A673 (cell line): ENCODE data around the gene NOS3. TPM values are rescaled to one million over a fixed set of nuclear protein-coding genes. Genes with fewer than 3 reads are reported as not detected.

Experiments
- BruUV-seq: library from RNA; stranded (reverse); fragments of 400-500 nt; replicated peaks from 2 replicates; lab custom pipeline; 2021; lab: Mats Ljungman, UMichigan
- CTCF ChIA-PET: fragments of 300-600 bp; sonication (Branson Sonifier 250); formaldehyde crosslinking; loops from one replicate; lab custom pipeline; 2022; ENCODE audit warnings: antibody characterized with exemption; lab: Charles Lee
- POLR2A ChIA-PET: fragments of 300-600 bp; sonication (Branson Sonifier 250); formaldehyde crosslinking; loops from one replicate; lab custom pipeline; 2022; ENCODE audit warnings: antibody characterized with exemption; ENCODE audit not compliant: low non-redundant PET; lab: Charles Lee
- DNase-seq: peaks from one replicate; pipeline ENCODE4 v3.0.0-alpha.2; 2015; ENCODE audit warnings: low spot score
- H3K27ac ChIP-seq: fragments of 200-600 bp; sonication (generic); 2 replicates; pipeline ENCODE4 v1.5.1; 2016; ENCODE audit warnings: mixed run types, low read depth, mild to moderate bottlenecking, mixed read lengths, antibody characterized with exemption, low read length; ENCODE audit not compliant: poor library complexity, severe bottlenecking
- H3K27me3 ChIP-seq: fragments of 200-600 bp; sonication (generic); replicated peaks from 2 replicates; pipeline ENCODE4 v1.6.1; 2017; ENCODE audit warnings: mixed run types, low read depth, mild to moderate bottlenecking, mixed read lengths, antibody characterized with exemption, low read length; ENCODE audit not compliant: insufficient read depth, poor library complexity
- H3K36me3 ChIP-seq: fragments of 200-600 bp; sonication (generic); 2 replicates; pipeline ENCODE4 v1.6.1; 2016; ENCODE audit warnings: mixed run types, mild to moderate bottlenecking, mixed read lengths, antibody characterized with exemption, low read length; ENCODE audit not compliant: insufficient read depth, poor library complexity, severe bottlenecking
- H3K4me1 ChIP-seq: fragments of 200-600 bp; sonication (generic); 2 replicates; pipeline ENCODE4 v1.6.1; 2017; ENCODE audit warnings: mixed run types, mild to moderate bottlenecking, mixed read lengths, antibody characterized with exemption, low read length; ENCODE audit not compliant: insufficient read depth, poor library complexity, severe bottlenecking
- H3K4me3 ChIP-seq: fragments of 200-600 bp; sonication (generic); 2 replicates; pipeline ENCODE4 v1.5.1; 2016; ENCODE audit warnings: low read depth, mixed run types, mild to moderate bottlenecking, mixed read lengths, low read length; ENCODE audit not compliant: poor library complexity, severe bottlenecking
- H3K9me3 ChIP-seq: fragments of 200-600 bp; sonication (generic); 2 replicates; pipeline ENCODE4 v1.6.1; 2016; ENCODE audit warnings: mixed run types, low read depth, mild to moderate bottlenecking, mixed read lengths, antibody characterized with exemption, low read length; ENCODE audit not compliant: poor library complexity, severe bottlenecking
- EZH2 ChIP-seq: fragments of 200-600 bp; sonication (generic); IDR thresholded peaks from 2 replicates; pipeline ENCODE4 v1.6.1; 2017; ENCODE audit warnings: borderline replicate concordance, low read depth, mild to moderate bottlenecking, mixed read lengths, antibody characterized with exemption, low read length; ENCODE audit not compliant: poor library complexity, severe bottlenecking
- intact Hi-C: fragments of 100-400 bp; cut with micrococcal nuclease; formaldehyde crosslinking; loops from one replicate; pipeline ENCODE4 v1.10.0; 2022; ENCODE audit not compliant: unreplicated experiment
- total RNA-seq: library from RNA; stranded (reverse); gene quantifications from 2 replicates; pipeline ENCODE4 v1.2.3, GENCODE V29; 2021
- TF ChIP-seq, protein P1 (sequence below): fragments of 300-800, 200-600 bp; sonication (generic); conservative IDR thresholded peaks from 2 replicates; pipeline ENCODE4 v1.5.1; 2017; ENCODE audit warnings: low read depth, mild to moderate bottlenecking, antibody characterized with exemption, low read length, moderate library complexity, mixed read lengths

The NOS3 gene
- total RNA-seq, 1 experiment from 2014 or later = 0.75 TPM

- intact Hi-C loops = loop anchor here (5.0 kb wide), 1 partner anchor 103 kb away; no protein-coding TSS in a partner anchor
- Histone ChIP-seq H3K9me3 (no peaks in the 10 kb centered on the region), H3K4me1 (peaks cover 26% of the 10 kb centered on the region), H3K27ac (no peak overlapping the region), H3K27me3 (no peaks in the 10 kb centered on the region), H3K4me3 (no peak overlapping the region), H3K36me3 (no peaks in the 10 kb centered on the region)
- DNase-seq = no peak
- no TSS peak for BruUV-seq
- ChIA-PET CTCF (interaction anchor here (0.6 kb wide), 1 partner anchor 70 kb away, joined by 4 read pairs; no protein-coding TSS in a partner anchor), POLR2A (no interaction called here)
- TF ChIP-seq, protein P1, sequence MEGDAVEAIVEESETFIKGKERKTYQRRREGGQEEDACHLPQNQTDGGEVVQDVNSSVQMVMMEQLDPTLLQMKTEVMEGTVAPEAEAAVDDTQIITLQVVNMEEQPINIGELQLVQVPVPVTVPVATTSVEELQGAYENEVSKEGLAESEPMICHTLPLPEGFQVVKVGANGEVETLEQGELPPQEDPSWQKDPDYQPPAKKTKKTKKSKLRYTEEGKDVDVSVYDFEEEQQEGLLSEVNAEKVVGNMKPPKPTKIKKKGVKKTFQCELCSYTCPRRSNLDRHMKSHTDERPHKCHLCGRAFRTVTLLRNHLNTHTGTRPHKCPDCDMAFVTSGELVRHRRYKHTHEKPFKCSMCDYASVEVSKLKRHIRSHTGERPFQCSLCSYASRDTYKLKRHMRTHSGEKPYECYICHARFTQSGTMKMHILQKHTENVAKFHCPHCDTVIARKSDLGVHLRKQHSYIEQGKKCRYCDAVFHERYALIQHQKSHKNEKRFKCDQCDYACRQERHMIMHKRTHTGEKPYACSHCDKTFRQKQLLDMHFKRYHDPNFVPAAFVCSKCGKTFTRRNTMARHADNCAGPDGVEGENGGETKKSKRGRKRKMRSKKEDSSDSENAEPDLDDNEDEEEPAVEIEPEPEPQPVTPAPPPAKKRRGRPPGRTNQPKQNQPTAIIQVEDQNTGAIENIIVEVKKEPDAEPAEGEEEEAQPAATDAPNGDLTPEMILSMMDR = no peak
- TF ChIP-seq EZH2 = no peak
Observed at GRCh38 chr7:151009327-151010036, 18.7 kb downstream of the NOS3 start.

DNA sequence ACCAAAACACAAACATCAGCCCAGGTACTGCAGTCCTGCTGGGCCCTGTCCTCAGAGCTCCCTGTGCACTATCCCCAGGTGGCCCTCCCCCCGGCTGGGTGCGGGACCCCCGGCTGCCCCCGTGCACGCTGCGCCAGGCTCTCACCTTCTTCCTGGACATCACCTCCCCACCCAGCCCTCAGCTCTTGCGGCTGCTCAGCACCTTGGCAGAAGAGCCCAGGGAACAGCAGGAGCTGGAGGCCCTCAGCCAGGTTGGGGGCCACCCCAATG is 19.2 kb downstream of the NOS3 start:
- no peak for DNase-seq
- TF ChIP-seq, protein P1 = no peak
- no peak for TF ChIP-seq EZH2
- no TSS peak for BruUV-seq
- no peaks in the 10 kb centered on the region for H3K9me3 ChIP-seq
- no peaks in the 10 kb centered on the region for H3K27me3 ChIP-seq
- CTCF ChIA-PET = interaction anchor here (0.6 kb wide), 1 partner anchor 70 kb away, joined by 4 read pairs; no protein-coding TSS in a partner anchor
- intact Hi-C loops = loop anchor here (5.0 kb wide), 1 partner anchor 102 kb away; no protein-coding TSS in a partner anchor
- no peak overlapping the region for H3K4me3 ChIP-seq
- no peak overlapping the region for H3K27ac ChIP-seq
- POLR2A ChIA-PET = no interaction called here
- no peaks in the 10 kb centered on the region for H3K36me3 ChIP-seq
- peaks cover 26% of the 10 kb centered on the region for H3K4me1 ChIP-seq

- no peak for DNase-seq
- peaks cover 26% of the 10 kb centered on the region for H3K4me1 ChIP-seq
- POLR2A ChIA-PET = no interaction called here
- H3K36me3 ChIP-seq = no peaks in the 10 kb centered on the region
- BruUV-seq = no TSS peak
- no peak for TF ChIP-seq EZH2
- H3K9me3 ChIP-seq = no peaks in the 10 kb centered on the region
- CTCF ChIA-PET = interaction anchor here (0.6 kb wide), 1 partner anchor 9 kb away, joined by 3 read pairs; no protein-coding TSS in a partner anchor
- H3K4me3 ChIP-seq = no peak overlapping the region
- no peaks in the 10 kb centered on the region for H3K27me3 ChIP-seq
- intact Hi-C loops = loop anchor here (5.0 kb wide), 1 partner anchor 102 kb away; no protein-coding TSS in a partner anchor
- H3K27ac ChIP-seq = no peak overlapping the region
Observed at GRCh38 chr7:151010307-151011096, 19.7 kb downstream of the NOS3 start.
